HCT116 (cell line): ENCODE results near the gene ACP2. TPM values are rescaled to one million over a fixed set of nuclear protein-coding genes. Genes with fewer than 3 reads are reported as not detected.

Experiments used
- ATAC-seq: fragments of 200-7000 bp; cut with Tn5 transposase; 2 replicates; pipeline ENCODE4 v1.9.1; 2020; ENCODE audit warnings: mild to moderate bottlenecking, moderate library complexity
- BruUV-seq: library from RNA; stranded (reverse); fragments of 400-500 nt; replicated peaks from 2 replicates; lab custom pipeline; 2021; lab: Mats Ljungman, UMichigan
- CTCF ChIA-PET: fragments of 300-600 bp; sonication (Branson Sonifier 250); formaldehyde crosslinking; loops from one replicate; lab custom pipeline; 2021; ENCODE audit warnings: antibody characterized with exemption; lab: Charles Lee
- POLR2A ChIA-PET: fragments of 300-600, 350-600 bp; sonication (Branson Sonifier 250); formaldehyde crosslinking; loops from one replicate; lab custom pipeline; 2021; ENCODE audit warnings: antibody characterized with exemption; lab: Charles Lee
- RAD21 ChIA-PET, 2 experiments: fragments of 300-600 bp; sonication (Branson Sonifier 250); formaldehyde crosslinking; loops; one replicate each; lab custom pipeline; 2023; ENCODE audit warnings: low total read pairs in 2 of 2; ENCODE audit not compliant: uncharacterized antibody in 2 of 2, unreplicated experiment in 2 of 2, low non-redundant PET in 1 of 2; lab: Charles Lee
- DNase-seq: peaks from one replicate; pipeline ENCODE4 v3.0.0-alpha.2; 2010; ENCODE audit warnings: low read depth, low spot score
- H2AFZ ChIP-seq: fragments of 200-600 bp; shearing (Covaris generic), sonication (generic); 2 replicates; pipeline ENCODE4 v1.6.1; 2017; ENCODE audit warnings: low read depth, mixed run types, mixed read lengths, antibody characterized with exemption, low read length; ENCODE audit not compliant: poor library complexity, severe bottlenecking
- H3K27ac ChIP-seq: 2 replicates; pipeline ENCODE4 v1.5.1; 2012; ENCODE audit warnings: low read depth, low read length
- H3K27me3 ChIP-seq: fragments of 200-600 bp; sonication (generic); 2 replicates; pipeline ENCODE4 v1.6.1; 2016; ENCODE audit warnings: mixed run types, low read length, mixed read lengths; ENCODE audit not compliant: insufficient read depth
- H3K36me3 ChIP-seq, 2 experiments: fragments of 200-500 bp in 1 of 2; fragments of 200-600 bp in 1 of 2; sonication (Bioruptor generic) in 1 of 2; sonication (generic) in 1 of 2; 2 replicates each; pipeline versions ENCODE4 v1.5.1 to v1.6.1; 2014 to 2016; ENCODE audit warnings: low read length in 2 of 2, inconsistent platforms in 1 of 2, mixed read lengths in 1 of 2, mixed run types in 1 of 2; ENCODE audit not compliant: insufficient read depth in 2 of 2, control insufficient read depth in 1 of 2
- H3K4me1 ChIP-seq, 2 experiments: fragments of 200-600 bp in 1 of 2; sonication (generic) in 1 of 2; 2 replicates each; pipeline versions ENCODE4 v1.5.1 to v1.6.1; 2012 to 2017; ENCODE audit warnings: low read length in 2 of 2, inconsistent platforms in 1 of 2, mild to moderate bottlenecking in 1 of 2, mixed read lengths in 1 of 2, mixed run types in 1 of 2, moderate library complexity in 1 of 2; ENCODE audit not compliant: insufficient read depth in 2 of 2, control insufficient read depth in 1 of 2
- H3K4me2 ChIP-seq: fragments of 200-600 bp; sonication (generic); 2 replicates; pipeline ENCODE4 v1.6.1; 2017; ENCODE audit warnings: mixed run types, low read length, mixed read lengths
- H3K4me3 ChIP-seq, 2 experiments: fragments of 200-600 bp in 1 of 2; sonication (generic) in 1 of 2; replicated peaks in 1 of 2; 2 replicates each; pipeline ENCODE4 v1.5.1; 2011 to 2016; ENCODE audit warnings: low read length in 2 of 2, control low read depth in 1 of 2, low read depth in 1 of 2, mild to moderate bottlenecking in 1 of 2, mixed read lengths in 1 of 2, mixed run types in 1 of 2
- H3K79me2 ChIP-seq: fragments of 200-600 bp; sonication (generic); 2 replicates; pipeline ENCODE4 v1.6.1; 2017; ENCODE audit warnings: mild to moderate bottlenecking, mixed run types, low read length, moderate library complexity, mixed read lengths; ENCODE audit not compliant: insufficient read depth
- H3K9ac ChIP-seq: fragments of 200-600 bp; sonication (generic); 2 replicates; pipeline ENCODE4 v1.6.1; 2016; ENCODE audit warnings: low read length, mixed read lengths
- H3K9me2 ChIP-seq: fragments of 200-600 bp; sonication (generic), shearing (Covaris generic); 2 replicates; pipeline ENCODE4 v1.6.1; 2017; ENCODE audit warnings: mixed run types, mild to moderate bottlenecking, moderate library complexity; ENCODE audit not compliant: insufficient read depth
- H3K9me3 ChIP-seq, 2 experiments: fragments of 200-500 bp in 1 of 2; fragments of 200-600 bp in 1 of 2; sonication (Bioruptor generic) in 1 of 2; sonication (generic) in 1 of 2; 2 replicates each; pipeline ENCODE4 v1.6.1; 2014 to 2017; ENCODE audit warnings: low read length in 2 of 2, mixed read lengths in 2 of 2, inconsistent platforms in 1 of 2, low read depth in 1 of 2, mild to moderate bottlenecking in 1 of 2, mixed run types in 1 of 2, moderate library complexity in 1 of 2; ENCODE audit not compliant: control insufficient read depth in 1 of 2, insufficient read depth in 1 of 2
- H4K20me1 ChIP-seq: fragments of 200-600 bp; sonication (generic), shearing (Covaris generic); 2 replicates; pipeline ENCODE4 v1.6.1; 2017; ENCODE audit warnings: mixed run types, mild to moderate bottlenecking, moderate library complexity; ENCODE audit not compliant: insufficient read depth
- CBX3 ChIP-seq: IDR thresholded peaks from 2 replicates; pipeline ENCODE4 v1.6.1; 2012; ENCODE audit warnings: low read depth
- CEBPB ChIP-seq: IDR thresholded peaks from 2 replicates; pipeline ENCODE4 v1.6.1; 2012; ENCODE audit warnings: low read depth
- EGR1 ChIP-seq: IDR thresholded peaks from 2 replicates; pipeline ENCODE4 v1.6.1; 2012; ENCODE audit warnings: low read depth
- ELF1 ChIP-seq: IDR thresholded peaks from 2 replicates; pipeline ENCODE4 v1.6.1; 2012; ENCODE audit warnings: low read depth, borderline replicate concordance
- EZH2 ChIP-seq: fragments of 200-600 bp; sonication (generic); IDR thresholded peaks from 2 replicates; pipeline ENCODE4 v1.6.1; 2017; ENCODE audit warnings: antibody characterized with exemption, mixed run types
- EZH2phosphoT487 ChIP-seq: fragments of 200-600 bp; IDR thresholded peaks from 2 replicates; pipeline ENCODE4 v1.6.1; 2018; ENCODE audit warnings: antibody characterized with exemption, borderline replicate concordance
- FOSL1 ChIP-seq: IDR thresholded peaks from 2 replicates; pipeline ENCODE4 v1.6.1; 2012; ENCODE audit warnings: low read depth
- JUND ChIP-seq: IDR thresholded peaks from 2 replicates; pipeline ENCODE4 v1.6.1; 2012
- MAX ChIP-seq: IDR thresholded peaks from 2 replicates; pipeline ENCODE4 v1.6.1; 2012
- POLR2A ChIP-seq: IDR thresholded peaks from 2 replicates; pipeline ENCODE4 v1.7.0; 2011; ENCODE audit warnings: borderline replicate concordance; ENCODE audit not compliant: insufficient read depth, insufficient read length; ENCODE audit errors: extremely low read depth
- POLR2AphosphoS5 ChIP-seq: IDR thresholded peaks from 2 replicates; pipeline ENCODE4 v1.6.1; 2011; ENCODE audit warnings: mild to moderate bottlenecking, low read depth, low read length, moderate library complexity
- RAD21 ChIP-seq: IDR thresholded peaks from 2 replicates; pipeline ENCODE4 v1.6.1; 2012; ENCODE audit warnings: low read depth, mild to moderate bottlenecking
- SIN3A ChIP-seq: IDR thresholded peaks from 2 replicates; pipeline ENCODE4 v1.6.1; 2012; ENCODE audit warnings: low read depth
- SP1 ChIP-seq: IDR thresholded peaks from 2 replicates; pipeline ENCODE4 v1.6.1; 2012; ENCODE audit warnings: low read depth
- TCF7L2 ChIP-seq: IDR thresholded peaks from 2 replicates; pipeline ENCODE4 v1.7.0; 2011; ENCODE audit warnings: borderline replicate concordance, inconsistent platforms; ENCODE audit not compliant: insufficient read depth, insufficient read length; ENCODE audit errors: extremely low read depth
- ZBTB33 ChIP-seq: IDR thresholded peaks from 2 replicates; pipeline ENCODE4 v1.6.1; 2011; ENCODE audit warnings: mild to moderate bottlenecking, low read length, moderate library complexity; ENCODE audit not compliant: insufficient replicate concordance; ENCODE audit errors: extremely low read depth
- ZFX ChIP-seq: fragments of 450-650 bp; IDR thresholded peaks from 2 replicates; pipeline ENCODE4 v1.6.1; 2017
- ZNF274 ChIP-seq: fragments of 200-500 bp; sonication (Bioruptor generic); IDR thresholded peaks from 2 replicates; pipeline ENCODE4 v1.6.1; 2014; ENCODE audit warnings: mild to moderate bottlenecking, low read depth, low read length, inconsistent platforms
- intact Hi-C: fragments of 100-400 bp; cut with micrococcal nuclease; formaldehyde crosslinking; loops from 2 replicates; pipeline ENCODE4 v1.10.0; 2022
- total RNA-seq: library from RNA; stranded (reverse); gene quantifications from one replicate; pipeline ENCODE4 v1.2.1, GENCODE V29; 2021; ENCODE audit not compliant: unreplicated experiment
- TF ChIP-seq, protein P1 (sequence below), 3 experiments: fragments of 200-600 bp in 1 of 3; sonication (generic) in 1 of 3; IDR thresholded peaks in 2 of 3; conservative IDR thresholded peaks in 1 of 3; 2 replicates each; pipeline ENCODE4 v1.5.1; 2012 to 2017; ENCODE audit warnings: low read depth in 2 of 3, low read length in 2 of 3, antibody characterized with exemption in 1 of 3, borderline replicate concordance in 1 of 3, control low read depth in 1 of 3, mild to moderate bottlenecking in 1 of 3, mixed read lengths in 1 of 3, mixed run types in 1 of 3, moderate library complexity in 1 of 3; ENCODE audit not compliant: insufficient read depth in 1 of 3

ACP2 gene
- total RNA-seq, 1 experiment from 2014 or later, result 21.5 TPM

GRCh38 chr11:47241841-47242301 lies 6.7 kb downstream of the ACP2 start:
- H3K4me2 ChIP-seq, result no peak overlapping the region
- CTCF ChIA-PET, result no interaction called here

More at GRCh38 chr11:47241841-47242301, 6.7 kb downstream of the ACP2 start:
- Histone ChIP-seq H4K20me1 (no peaks in the 10 kb centered on the region), H3K9me3 (no peaks in the 10 kb centered on the region), H2AFZ (no peak overlapping the region), H3K4me3 (no peak overlapping the region), H3K4me1 (no peaks in the 10 kb centered on the region), H3K27me3 (no peaks in the 10 kb centered on the region), H3K36me3 (peaks cover 25 to 26% of the 10 kb centered on the region in 2 experiments; a peak in 3 of 4 replicates), H3K79me2 (no peaks in the 10 kb centered on the region), H3K27ac (no peak overlapping the region), H3K9me2 (no peaks in the 10 kb centered on the region), H3K9ac (no peak overlapping the region)
- ChIA-PET POLR2A (no interaction called here), RAD21 (no interaction called here)
- intact Hi-C loops, result no loop called here
- TF ChIP-seq POLR2AphosphoS5, result no peak
- no peak for TF ChIP-seq JUND
- TF ChIP-seq CEBPB, result no peak
- TF ChIP-seq EGR1, result no peak
- no peak for TF ChIP-seq ZNF274
- no peak for TF ChIP-seq ELF1
- TF ChIP-seq RAD21, result no peak
- no peak for TF ChIP-seq SP1
- TF ChIP-seq TCF7L2, result no peak
- no peak for TF ChIP-seq POLR2A
- TF ChIP-seq ZBTB33, result no peak
- no peak for TF ChIP-seq MAX
- TF ChIP-seq FOSL1, result no peak
- TF ChIP-seq ZFX, result no peak
- TF ChIP-seq, protein P1, sequence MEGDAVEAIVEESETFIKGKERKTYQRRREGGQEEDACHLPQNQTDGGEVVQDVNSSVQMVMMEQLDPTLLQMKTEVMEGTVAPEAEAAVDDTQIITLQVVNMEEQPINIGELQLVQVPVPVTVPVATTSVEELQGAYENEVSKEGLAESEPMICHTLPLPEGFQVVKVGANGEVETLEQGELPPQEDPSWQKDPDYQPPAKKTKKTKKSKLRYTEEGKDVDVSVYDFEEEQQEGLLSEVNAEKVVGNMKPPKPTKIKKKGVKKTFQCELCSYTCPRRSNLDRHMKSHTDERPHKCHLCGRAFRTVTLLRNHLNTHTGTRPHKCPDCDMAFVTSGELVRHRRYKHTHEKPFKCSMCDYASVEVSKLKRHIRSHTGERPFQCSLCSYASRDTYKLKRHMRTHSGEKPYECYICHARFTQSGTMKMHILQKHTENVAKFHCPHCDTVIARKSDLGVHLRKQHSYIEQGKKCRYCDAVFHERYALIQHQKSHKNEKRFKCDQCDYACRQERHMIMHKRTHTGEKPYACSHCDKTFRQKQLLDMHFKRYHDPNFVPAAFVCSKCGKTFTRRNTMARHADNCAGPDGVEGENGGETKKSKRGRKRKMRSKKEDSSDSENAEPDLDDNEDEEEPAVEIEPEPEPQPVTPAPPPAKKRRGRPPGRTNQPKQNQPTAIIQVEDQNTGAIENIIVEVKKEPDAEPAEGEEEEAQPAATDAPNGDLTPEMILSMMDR (IDR thresholded peaks at IDR 0.05 in 2 of 3, conservative IDR thresholded peaks at IDR 0.05 in 1 of 3; ENCODE audit: borderline replicate concordance in 1 of 3, insufficient read depth in 1 of 3, low read depth in 2 of 3, low read length in 2 of 3), result no peak
- TF ChIP-seq EZH2, result no peak
- TF ChIP-seq EZH2phosphoT487, result no peak
- TF ChIP-seq SIN3A, result no peak
- no peak for TF ChIP-seq CBX3
- BruUV-seq, result no TSS peak
- no peak for ATAC-seq
- DNase-seq, result no peak
